Cardiac muscle cell (in vitro differentiated cells and primary cell): ENCODE data around the gene PHF10. TPM values are rescaled to one million over a fixed set of nuclear protein-coding genes. Genes with fewer than 3 reads are reported as not detected.

ENCODE experiments used
- DNase-seq, 2 donors: peaks; one replicate each; pipeline versions ENCODE4 v3.0.0 to v3.0.0-alpha.2; 2010 to 2017; ENCODE audit warnings: low read depth in 1 of 2, low spot score in 1 of 2
- H3K27ac ChIP-seq: fragments of 200-600 bp; sonication (generic); 2 replicates; pipeline ENCODE4 v1.5.1; 2016
- H3K27me3 ChIP-seq: fragments of 200-600 bp; sonication (generic); 2 replicates; pipeline ENCODE4 v1.6.0; 2016; ENCODE audit warnings: control low read depth
- H3K36me3 ChIP-seq: fragments of 200-600 bp; sonication (generic); 2 replicates; pipeline ENCODE4 v1.5.1; 2016; ENCODE audit warnings: control low read depth
- H3K4me1 ChIP-seq: fragments of 200-600 bp; sonication (generic); 2 replicates; pipeline ENCODE4 v1.8.1; 2017; ENCODE audit warnings: low read depth, mild to moderate bottlenecking, mixed run types
- H3K4me3 ChIP-seq: fragments of 200-600 bp; sonication (generic); 2 replicates; pipeline ENCODE4 v1.5.1; 2016; ENCODE audit warnings: mild to moderate bottlenecking
- H3K9me3 ChIP-seq: fragments of 200-600 bp; sonication (generic); 2 replicates; pipeline ENCODE4 v1.5.1; 2017; ENCODE audit warnings: low read depth, mild to moderate bottlenecking, control low read depth
- CTCF ChIP-seq: IDR thresholded peaks from 2 replicates; pipeline ENCODE4 v1.5.1; 2012; ENCODE audit warnings: low read depth, mild to moderate bottlenecking, low read length
- polyA plus RNA-seq: library from polyadenylated mRNA; unstranded; fragments of >200 nt; fragmentation: Nextera tagmentation; extraction: Ambion mirVana; gene quantifications from 2 replicates; pipeline ENCODE4 v1.2.1, GENCODE V29; 2016
- total RNA-seq: library from RNA; depleted of rRNA; stranded (reverse); fragments of >200 nt; gene quantifications from 2 replicates; pipeline ENCODE4 v1.2.3, GENCODE V29; 2016

PHF10 gene
- total and polyA plus RNA-seq, 2 experiments from 2014 or later = 31.5 to 32.0 TPM

DNA sequence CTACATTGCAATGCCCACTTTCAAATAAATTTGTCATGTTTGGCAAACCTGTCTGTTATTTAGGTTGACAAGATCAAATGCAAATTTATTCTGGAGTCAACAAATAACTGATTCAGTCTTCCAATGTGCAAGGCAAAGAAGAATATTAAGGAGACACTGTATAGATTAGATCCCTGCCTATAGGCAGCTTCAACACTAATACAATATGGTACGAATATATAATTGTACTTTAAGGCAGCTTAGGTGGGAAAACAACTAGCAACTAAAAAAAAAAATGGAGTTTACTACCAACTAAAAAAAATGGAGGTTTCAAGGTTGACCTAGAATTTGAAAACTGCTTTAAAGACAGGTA, 1.7 kb upstream of the PHF10 start:
- peaks cover 23% of the 10 kb centered on the region for H3K4me1 ChIP-seq
- no peaks in the 10 kb centered on the region for H3K27me3 ChIP-seq
- DNase-seq = no peak
- H3K4me3 ChIP-seq = peak overlapping the region; percentile 37
- no peak for TF ChIP-seq CTCF
- no peaks in the 10 kb centered on the region for H3K9me3 ChIP-seq
- no peaks in the 10 kb centered on the region for H3K36me3 ChIP-seq
- peak overlapping the region; percentile 94 for H3K27ac ChIP-seq

GRCh38 chr6:169725125-169726048, 1.1 kb upstream of the PHF10 start:
- H3K27me3 ChIP-seq = no peaks in the 10 kb centered on the region
- no peak for TF ChIP-seq CTCF

DNA sequence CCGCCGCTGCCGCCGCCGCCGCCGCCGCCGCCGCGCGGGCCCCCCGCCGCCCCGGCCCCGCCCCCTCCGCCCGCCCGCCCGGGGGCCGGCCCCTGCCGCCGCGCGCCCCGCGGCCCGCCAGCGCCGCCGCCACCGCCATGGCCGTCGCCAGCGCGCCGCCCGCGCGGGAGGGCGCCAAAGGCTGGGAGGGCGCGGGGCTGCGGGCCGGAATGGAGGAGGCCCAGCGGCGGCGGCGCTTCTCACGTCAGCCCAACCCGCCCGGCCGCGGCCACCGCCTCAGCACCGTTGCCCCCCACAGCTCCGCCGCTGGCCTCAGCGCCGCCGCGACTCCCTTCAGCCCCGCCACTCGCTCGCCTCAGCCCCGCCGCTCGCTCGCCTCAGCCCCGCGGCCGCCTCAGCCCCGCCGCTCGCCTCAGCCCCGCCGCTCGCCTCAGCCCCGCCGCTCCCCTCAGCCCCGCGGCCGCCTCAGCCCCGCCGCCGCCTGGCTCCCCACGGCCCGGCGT, 258 bp downstream of the PHF10 start:
- DNase-seq = peak; percentile 45 to 78
- Histone ChIP-seq H3K27ac (peak overlapping the region; percentile 94), H3K27me3 (no peaks in the 10 kb centered on the region), H3K36me3 (no peaks in the 10 kb centered on the region), H3K9me3 (no peaks in the 10 kb centered on the region), H3K4me1 (peaks cover 23% of the 10 kb centered on the region), H3K4me3 (peak overlapping the region; percentile 37)
- no peak for TF ChIP-seq CTCF

More at GRCh38 chr6:169725125-169726048, 1.1 kb upstream of the PHF10 start:
- Histone ChIP-seq H3K36me3 (no peaks in the 10 kb centered on the region), H3K4me3 (peak overlapping the region; percentile 37), H3K4me1 (peaks cover 23% of the 10 kb centered on the region), H3K9me3 (no peaks in the 10 kb centered on the region), H3K27ac (peak overlapping the region; percentile 94)
- peak; percentile 61 to 76 for DNase-seq

GRCh38 chr6:169723200-169723909, 945 bp downstream of the PHF10 start:
- peak overlapping the region; percentile 99 for H3K27ac ChIP-seq
- peaks cover 23% of the 10 kb centered on the region for H3K4me1 ChIP-seq

More at GRCh38 chr6:169723200-169723909, 945 bp downstream of the PHF10 start:
- peak overlapping the region; percentile 95 for H3K4me3 ChIP-seq
- no peaks in the 10 kb centered on the region for H3K27me3 ChIP-seq
- DNase-seq = peak; percentile 76 to 87
- no peak for TF ChIP-seq CTCF
- H3K36me3 ChIP-seq = no peaks in the 10 kb centered on the region
- no peaks in the 10 kb centered on the region for H3K9me3 ChIP-seq
